ENCODE results near the gene VSTM2B. TPM values are rescaled to one million over a fixed set of nuclear protein-coding genes. Genes with fewer than 3 reads are reported as not detected.

Gene VSTM2B
- total and polyA plus RNA-seq, 2 of the 4 experiments (the other 2 are of a cell fraction): not detected

DNA sequence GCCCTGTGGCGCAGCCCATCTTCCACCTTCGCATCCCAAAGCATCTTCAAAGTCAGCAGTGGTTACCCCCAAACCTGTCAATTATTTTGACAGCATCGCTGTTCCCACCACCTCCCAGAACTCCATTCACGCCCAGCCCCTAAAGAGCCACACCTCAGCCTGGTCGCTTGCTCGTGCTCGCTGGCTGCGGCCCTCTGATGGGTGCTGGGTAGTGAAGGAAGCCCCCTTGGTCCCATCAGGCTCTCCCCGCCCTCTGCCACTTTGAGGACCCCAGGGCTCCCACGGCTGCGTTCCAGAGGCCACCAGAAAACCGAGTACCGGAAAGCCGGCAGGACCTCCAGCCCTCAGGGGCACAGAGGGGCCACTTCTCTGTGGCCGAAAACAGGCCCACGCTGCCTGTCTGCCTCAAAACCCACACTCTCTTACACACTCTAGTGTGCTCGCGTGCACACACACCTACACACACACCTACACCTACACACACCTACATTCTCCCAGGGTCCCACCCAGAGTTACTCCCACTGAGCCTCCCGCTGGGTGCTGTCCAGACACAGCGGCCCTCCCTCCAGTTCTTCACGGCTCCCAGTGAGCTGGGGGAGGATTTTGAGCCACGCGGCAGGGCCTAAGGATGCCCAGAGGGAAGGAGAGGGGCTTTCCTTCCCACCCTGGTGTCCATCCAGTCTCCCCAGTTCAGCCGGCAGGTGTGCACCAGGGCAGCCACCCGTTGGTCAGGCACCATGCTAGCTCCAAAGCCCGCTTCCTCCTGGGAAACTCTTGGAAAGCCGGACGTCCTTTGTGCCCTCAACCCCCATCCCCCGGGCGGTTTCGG, 1.9 kb downstream of the VSTM2B start:
- Histone ChIP-seq H3K23ac (ENCODE audit: low read depth, low read length) (no peak overlapping the region), H2BK5ac (ENCODE audit: low read depth, low read length, poor library complexity, severe bottlenecking) (no peak overlapping the region), H3K27ac (ENCODE audit: insufficient read depth, low read length) (no peak overlapping the region), H3K18ac (ENCODE audit: low read depth, low read length) (no peak overlapping the region), H2AK5ac (ENCODE audit: low read depth, low read length) (no peak overlapping the region), H3K36me3 (ENCODE audit: control insufficient read depth, insufficient read depth, low read length) (no peaks in the 10 kb centered on the region), H4K8ac (ENCODE audit: low read depth in 2 of 2, low read length in 2 of 2) (no peak overlapping the region), H3K56ac (ENCODE audit: extremely low read depth, insufficient read depth, low read length) (no peak overlapping the region), H3K9me1 (ENCODE audit: insufficient read depth, low read length) (no peaks in the 10 kb centered on the region), H2BK15ac (ENCODE audit: low read depth, low read length) (no peak overlapping the region), H3K79me1 (ENCODE audit: low read depth in 1 of 2, low read length in 2 of 2) (no peaks in the 10 kb centered on the region), H4K91ac (ENCODE audit: insufficient read depth, low read depth, low read length) (no peak overlapping the region), H3K9me3 (ENCODE audit: control insufficient read depth, insufficient read depth, low read length) (peaks cover 3% of the 10 kb centered on the region; the same call in 1 of the 2 replicates), H3K4ac (ENCODE audit: low read depth, low read length) (no peak overlapping the region), H4K5ac (ENCODE audit: low read depth, low read length) (no peak overlapping the region), H3K9ac (ENCODE audit: low read depth, low read length) (no peak overlapping the region), H3K4me3 (ENCODE audit: insufficient read depth, low read depth, low read length) (no peak overlapping the region), H3K4me1 (ENCODE audit: control insufficient read depth, insufficient read depth, low read length) (no peaks in the 10 kb centered on the region; the same call in 1 of the 2 replicates), H2BK20ac (ENCODE audit: low read depth, low read length) (no peak overlapping the region), H2BK120ac (ENCODE audit: low read depth, low read length) (no peak overlapping the region), H2AFZ (replicated peaks; ENCODE audit: low read length, poor library complexity) (peak overlapping the region; percentile 83), H3K27me3 (ENCODE audit: control insufficient read depth, insufficient read depth, low read length) (peaks cover 73% of the 10 kb centered on the region), H4K20me1 (ENCODE audit: insufficient read depth, low read length) (no peaks in the 10 kb centered on the region; the same call in 1 of the 2 replicates), H2AK9ac (replicated peaks; ENCODE audit: low read depth, low read length, poor library complexity) (no peak overlapping the region), H3K4me2 (ENCODE audit: low read depth, low read length) (peak overlapping the region; percentile 72; the same call in 1 of the 2 replicates), H3K14ac (replicated peaks; ENCODE audit: low read depth, low read length) (no peak overlapping the region)
- ChIA-PET POLR2A (ENCODE audit: unreplicated experiment) (no interaction called here), CTCF (interaction anchor here (0.9 to 1.1 kb wide), 2 partner anchors 8 to 23 kb away, joined by 3 to 4 read pairs; no protein-coding TSS in a partner anchor)
- WGBS, 2 experiments (ENCODE audit: extremely low coverage in 2 of 2, insufficient read length in 1 of 2): 17% methylated on average over 8 of the region's 31 CpGs; no CpG with 5 or more reads in 1 of the 2 experiments
- intact Hi-C loops (cut with micrococcal nuclease) (no loop called here), dilution Hi-C loops (cut with HindIII; ENCODE audit: low sequenced_read_pairs, unreplicated experiment) (no loop called here), in situ Hi-C loops (cut with MboI; ENCODE audit: low sequenced_read_pairs) (no loop called here)
- no peak for ATAC-seq (ENCODE audit: low read depth)
- no peak for TF ChIP-seq RAD21 (IDR thresholded peaks at IDR 0.05; ENCODE audit: low read length)
- TF ChIP-seq BHLHE40 (IDR thresholded peaks at IDR 0.05; ENCODE audit: low read depth, low read length): no peak
- TF ChIP-seq SMC3 (IDR thresholded peaks at IDR 0.05; ENCODE audit: low read depth, low read length): no peak
- TF ChIP-seq MXI1 (IDR thresholded peaks at IDR 0.05; ENCODE audit: borderline replicate concordance, low read depth, low read length): no peak
- no peak for TF ChIP-seq FOS (IDR thresholded peaks at IDR 0.05; ENCODE audit: low read depth, low read length)
- BruUV-seq (replicated peaks): no TSS peak
- no peak for DNase-seq

Data from IMR-90 (cell line).